HEK293 (cell line): ENCODE measurements around the gene PARD3B.

Source experiments
- IKZF3 ChIP-seq: fragments of 450-650 bp; IDR thresholded peaks from 2 replicates; pipeline ENCODE4 v1.5.0; 2018; ENCODE audit warnings: missing biosample characterization, mild to moderate bottlenecking, missing genetic modification characterization, moderate library complexity
- ZNF112 ChIP-seq: fragments of 450-650 bp; formaldehyde crosslinking; IDR thresholded peaks from 2 replicates; pipeline ENCODE4 v1.5.0; 2017; ENCODE audit warnings: missing biosample characterization, missing genetic modification characterization
- ZNF24 ChIP-seq: fragments of 450-650 bp; formaldehyde crosslinking; IDR thresholded peaks from 2 replicates; pipeline ENCODE4 v1.5.1; 2016; ENCODE audit warnings: missing biosample characterization, missing genetic modification characterization
- ZNF529 ChIP-seq: fragments of 450-650 bp; formaldehyde crosslinking; IDR thresholded peaks from 2 replicates; pipeline ENCODE4 v1.5.1; 2017; ENCODE audit warnings: missing genetic modification characterization, missing biosample characterization; ENCODE audit not compliant: insufficient replicate concordance
- ZNF530 ChIP-seq: fragments of 450-650 bp; formaldehyde crosslinking; IDR thresholded peaks from 2 replicates; pipeline ENCODE4 v1.5.1; 2016; ENCODE audit warnings: low read depth, missing biosample characterization, missing genetic modification characterization
- TF ChIP-seq, protein P1 (sequence below): fragments of 450-650 bp; formaldehyde crosslinking; IDR thresholded peaks from 2 replicates; pipeline ENCODE4 v1.5.1; 2016; ENCODE audit warnings: missing biosample characterization, missing genetic modification characterization

DNA sequence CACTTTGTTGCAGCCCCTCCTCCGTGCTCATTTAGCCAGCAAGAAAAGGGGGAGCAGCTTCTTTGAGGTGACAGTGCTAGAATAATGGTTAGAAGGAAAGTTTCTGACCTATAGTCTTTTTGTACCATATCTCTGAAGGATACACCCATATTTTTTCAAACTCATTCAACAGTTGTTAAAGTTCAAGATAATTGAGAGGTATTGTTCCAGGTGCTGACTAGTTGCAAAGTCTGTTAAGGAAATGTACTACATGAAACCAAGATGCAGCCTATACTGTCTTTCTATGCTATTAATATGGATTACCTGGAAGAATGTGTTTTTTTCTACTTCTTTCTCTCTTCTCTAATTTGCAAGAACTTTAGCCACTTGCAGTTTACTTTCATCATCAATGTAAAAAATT lies 495.0 kb downstream of the PARD3B start:
- no peak for TF ChIP-seq ZNF529
- TF ChIP-seq, protein P1, sequence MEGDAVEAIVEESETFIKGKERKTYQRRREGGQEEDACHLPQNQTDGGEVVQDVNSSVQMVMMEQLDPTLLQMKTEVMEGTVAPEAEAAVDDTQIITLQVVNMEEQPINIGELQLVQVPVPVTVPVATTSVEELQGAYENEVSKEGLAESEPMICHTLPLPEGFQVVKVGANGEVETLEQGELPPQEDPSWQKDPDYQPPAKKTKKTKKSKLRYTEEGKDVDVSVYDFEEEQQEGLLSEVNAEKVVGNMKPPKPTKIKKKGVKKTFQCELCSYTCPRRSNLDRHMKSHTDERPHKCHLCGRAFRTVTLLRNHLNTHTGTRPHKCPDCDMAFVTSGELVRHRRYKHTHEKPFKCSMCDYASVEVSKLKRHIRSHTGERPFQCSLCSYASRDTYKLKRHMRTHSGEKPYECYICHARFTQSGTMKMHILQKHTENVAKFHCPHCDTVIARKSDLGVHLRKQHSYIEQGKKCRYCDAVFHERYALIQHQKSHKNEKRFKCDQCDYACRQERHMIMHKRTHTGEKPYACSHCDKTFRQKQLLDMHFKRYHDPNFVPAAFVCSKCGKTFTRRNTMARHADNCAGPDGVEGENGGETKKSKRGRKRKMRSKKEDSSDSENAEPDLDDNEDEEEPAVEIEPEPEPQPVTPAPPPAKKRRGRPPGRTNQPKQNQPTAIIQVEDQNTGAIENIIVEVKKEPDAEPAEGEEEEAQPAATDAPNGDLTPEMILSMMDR (tag by site-specific recombination), result no peak
- no peak for TF ChIP-seq IKZF3 (tag by site-specific recombination)
- TF ChIP-seq ZNF24 (tag by site-specific recombination), result no peak
- TF ChIP-seq ZNF530 (tag by site-specific recombination), result no peak
- no peak for TF ChIP-seq ZNF112 (tag by site-specific recombination)
